ENCODE data around the gene NPAS2. TPM values are rescaled to one million over a fixed set of nuclear protein-coding genes. Genes with fewer than 3 reads are reported as not detected.

NPAS2 gene
- polyA plus RNA-seq, 1 of the 3 experiments (the other 2 are of a cell fraction): 58.5 TPM

DNA sequence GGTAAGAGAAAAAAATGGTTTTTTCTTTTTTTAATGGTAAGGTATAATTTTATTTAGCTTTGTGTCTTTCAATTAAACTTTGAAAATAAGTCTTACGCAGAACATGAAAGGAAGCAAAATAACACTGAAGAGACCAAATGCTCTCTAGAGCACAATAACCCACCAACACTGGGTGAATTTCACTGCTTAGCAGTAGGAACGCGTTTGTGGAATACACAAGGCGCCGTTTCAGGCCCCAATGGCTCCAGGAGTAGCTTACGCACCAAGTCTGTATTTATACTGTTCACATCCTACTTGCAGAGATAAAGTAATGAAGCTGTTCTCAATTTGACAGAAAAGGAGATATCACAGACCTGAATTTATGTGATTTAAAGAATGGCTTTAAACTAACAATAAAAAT is 205.6 kb downstream of the NPAS2 start (continued):
- TF ChIP-seq YY1 (IDR thresholded peaks at IDR 0.05; ENCODE audit: low read depth) (no peak), MXI1 (IDR thresholded peaks at IDR 0.05; ENCODE audit: low read depth, low read length) (no peak)

DNA sequence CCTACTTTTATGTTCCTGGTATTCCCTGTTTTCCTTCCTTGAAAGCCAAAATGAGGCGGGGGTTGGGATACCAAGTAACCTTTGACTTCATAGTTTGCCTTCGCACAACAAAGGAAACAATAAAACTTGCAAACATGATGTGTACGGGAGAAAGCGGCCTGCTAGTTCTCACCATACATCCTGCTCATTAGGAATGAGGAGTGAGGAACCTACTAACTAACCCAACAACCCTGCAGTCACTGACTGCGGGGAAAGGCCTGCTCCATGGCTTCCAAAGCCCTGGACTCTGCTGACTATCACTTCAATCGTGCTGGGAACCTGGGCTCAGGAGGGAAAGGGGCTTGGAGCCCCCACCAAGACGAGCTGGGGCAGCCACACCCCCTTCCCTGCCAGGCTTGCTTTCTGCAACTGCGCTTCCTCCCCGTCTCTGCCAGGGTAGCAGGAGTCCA is 206.3 kb downstream of the NPAS2 start:
- no peaks in the 10 kb centered on the region for H3F3A ChIP-seq (replicated peaks; ENCODE audit: insufficient read depth)
- H3K4me2 ChIP-seq: no peak overlapping the region
- no peak overlapping the region for H3K27ac ChIP-seq (ENCODE audit: low read depth in 2 of 2, low read length in 1 of 2)
- H3K9me3 ChIP-seq: no peaks in the 10 kb centered on the region
- H4K20me1 ChIP-seq (ENCODE audit: insufficient read depth): no peaks in the 10 kb centered on the region
- no peak overlapping the region for H2AFZ ChIP-seq (ENCODE audit: low read depth)
- peaks cover 0 to 5% of the 10 kb centered on the region in 2 experiments for H3K36me3 ChIP-seq (replicated peaks in 1 of 2; ENCODE audit: control insufficient read depth in 1 of 2, insufficient read depth in 2 of 2, low read length in 1 of 2)
- TF ChIP-seq TEAD4 (IDR thresholded peaks at IDR 0.05; ENCODE audit: borderline replicate concordance, insufficient read depth) (no peak), RCOR1 (IDR thresholded peaks at IDR 0.05; ENCODE audit: low read length) (no peak), EZH2phosphoT487 (IDR thresholded peaks at IDR 0.05; ENCODE audit: borderline replicate concordance, low read depth) (no peak), JUND (IDR thresholded peaks at IDR 0.05) (no peak), MXI1 (IDR thresholded peaks at IDR 0.05; ENCODE audit: low read depth, low read length) (no peak), GATA2 (CRISPR knock-in tag; IDR thresholded peaks at IDR 0.05) (no peak), FOXM1 (IDR thresholded peaks at IDR 0.05; ENCODE audit: low read depth) (no peak), EP300 (IDR thresholded peaks at IDR 0.05; ENCODE audit: borderline replicate concordance in 1 of 2, low read depth in 1 of 2, low read length in 1 of 2) (no peak), RAD21 (IDR thresholded peaks at IDR 0.05; ENCODE audit: low read length) (no peak), FOSL2 (IDR thresholded peaks at IDR 0.05; ENCODE audit: borderline replicate concordance, low read depth) (no peak), SMC3 (IDR thresholded peaks at IDR 0.05; ENCODE audit: low read depth, low read length) (no peak), MEF2A (IDR thresholded peaks at IDR 0.05; ENCODE audit: borderline replicate concordance, low read depth) (no peak)
- TF ChIP-seq, protein P1, sequence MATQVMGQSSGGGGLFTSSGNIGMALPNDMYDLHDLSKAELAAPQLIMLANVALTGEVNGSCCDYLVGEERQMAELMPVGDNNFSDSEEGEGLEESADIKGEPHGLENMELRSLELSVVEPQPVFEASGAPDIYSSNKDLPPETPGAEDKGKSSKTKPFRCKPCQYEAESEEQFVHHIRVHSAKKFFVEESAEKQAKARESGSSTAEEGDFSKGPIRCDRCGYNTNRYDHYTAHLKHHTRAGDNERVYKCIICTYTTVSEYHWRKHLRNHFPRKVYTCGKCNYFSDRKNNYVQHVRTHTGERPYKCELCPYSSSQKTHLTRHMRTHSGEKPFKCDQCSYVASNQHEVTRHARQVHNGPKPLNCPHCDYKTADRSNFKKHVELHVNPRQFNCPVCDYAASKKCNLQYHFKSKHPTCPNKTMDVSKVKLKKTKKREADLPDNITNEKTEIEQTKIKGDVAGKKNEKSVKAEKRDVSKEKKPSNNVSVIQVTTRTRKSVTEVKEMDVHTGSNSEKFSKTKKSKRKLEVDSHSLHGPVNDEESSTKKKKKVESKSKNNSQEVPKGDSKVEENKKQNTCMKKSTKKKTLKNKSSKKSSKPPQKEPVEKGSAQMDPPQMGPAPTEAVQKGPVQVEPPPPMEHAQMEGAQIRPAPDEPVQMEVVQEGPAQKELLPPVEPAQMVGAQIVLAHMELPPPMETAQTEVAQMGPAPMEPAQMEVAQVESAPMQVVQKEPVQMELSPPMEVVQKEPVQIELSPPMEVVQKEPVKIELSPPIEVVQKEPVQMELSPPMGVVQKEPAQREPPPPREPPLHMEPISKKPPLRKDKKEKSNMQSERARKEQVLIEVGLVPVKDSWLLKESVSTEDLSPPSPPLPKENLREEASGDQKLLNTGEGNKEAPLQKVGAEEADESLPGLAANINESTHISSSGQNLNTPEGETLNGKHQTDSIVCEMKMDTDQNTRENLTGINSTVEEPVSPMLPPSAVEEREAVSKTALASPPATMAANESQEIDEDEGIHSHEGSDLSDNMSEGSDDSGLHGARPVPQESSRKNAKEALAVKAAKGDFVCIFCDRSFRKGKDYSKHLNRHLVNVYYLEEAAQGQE (IDR thresholded peaks at IDR 0.05; ENCODE audit: low read depth, low read length): no peak
- TF ChIP-seq, protein P2, sequence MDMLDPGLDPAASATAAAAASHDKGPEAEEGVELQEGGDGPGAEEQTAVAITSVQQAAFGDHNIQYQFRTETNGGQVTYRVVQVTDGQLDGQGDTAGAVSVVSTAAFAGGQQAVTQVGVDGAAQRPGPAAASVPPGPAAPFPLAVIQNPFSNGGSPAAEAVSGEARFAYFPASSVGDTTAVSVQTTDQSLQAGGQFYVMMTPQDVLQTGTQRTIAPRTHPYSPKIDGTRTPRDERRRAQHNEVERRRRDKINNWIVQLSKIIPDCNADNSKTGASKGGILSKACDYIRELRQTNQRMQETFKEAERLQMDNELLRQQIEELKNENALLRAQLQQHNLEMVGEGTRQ (IDR thresholded peaks at IDR 0.05; ENCODE audit: borderline replicate concordance, low read depth, low read length): no peak
- TF ChIP-seq, protein P3, sequence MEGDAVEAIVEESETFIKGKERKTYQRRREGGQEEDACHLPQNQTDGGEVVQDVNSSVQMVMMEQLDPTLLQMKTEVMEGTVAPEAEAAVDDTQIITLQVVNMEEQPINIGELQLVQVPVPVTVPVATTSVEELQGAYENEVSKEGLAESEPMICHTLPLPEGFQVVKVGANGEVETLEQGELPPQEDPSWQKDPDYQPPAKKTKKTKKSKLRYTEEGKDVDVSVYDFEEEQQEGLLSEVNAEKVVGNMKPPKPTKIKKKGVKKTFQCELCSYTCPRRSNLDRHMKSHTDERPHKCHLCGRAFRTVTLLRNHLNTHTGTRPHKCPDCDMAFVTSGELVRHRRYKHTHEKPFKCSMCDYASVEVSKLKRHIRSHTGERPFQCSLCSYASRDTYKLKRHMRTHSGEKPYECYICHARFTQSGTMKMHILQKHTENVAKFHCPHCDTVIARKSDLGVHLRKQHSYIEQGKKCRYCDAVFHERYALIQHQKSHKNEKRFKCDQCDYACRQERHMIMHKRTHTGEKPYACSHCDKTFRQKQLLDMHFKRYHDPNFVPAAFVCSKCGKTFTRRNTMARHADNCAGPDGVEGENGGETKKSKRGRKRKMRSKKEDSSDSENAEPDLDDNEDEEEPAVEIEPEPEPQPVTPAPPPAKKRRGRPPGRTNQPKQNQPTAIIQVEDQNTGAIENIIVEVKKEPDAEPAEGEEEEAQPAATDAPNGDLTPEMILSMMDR (IDR thresholded peaks at IDR 0.05): no peak
- TF ChIP-seq, protein P4, sequence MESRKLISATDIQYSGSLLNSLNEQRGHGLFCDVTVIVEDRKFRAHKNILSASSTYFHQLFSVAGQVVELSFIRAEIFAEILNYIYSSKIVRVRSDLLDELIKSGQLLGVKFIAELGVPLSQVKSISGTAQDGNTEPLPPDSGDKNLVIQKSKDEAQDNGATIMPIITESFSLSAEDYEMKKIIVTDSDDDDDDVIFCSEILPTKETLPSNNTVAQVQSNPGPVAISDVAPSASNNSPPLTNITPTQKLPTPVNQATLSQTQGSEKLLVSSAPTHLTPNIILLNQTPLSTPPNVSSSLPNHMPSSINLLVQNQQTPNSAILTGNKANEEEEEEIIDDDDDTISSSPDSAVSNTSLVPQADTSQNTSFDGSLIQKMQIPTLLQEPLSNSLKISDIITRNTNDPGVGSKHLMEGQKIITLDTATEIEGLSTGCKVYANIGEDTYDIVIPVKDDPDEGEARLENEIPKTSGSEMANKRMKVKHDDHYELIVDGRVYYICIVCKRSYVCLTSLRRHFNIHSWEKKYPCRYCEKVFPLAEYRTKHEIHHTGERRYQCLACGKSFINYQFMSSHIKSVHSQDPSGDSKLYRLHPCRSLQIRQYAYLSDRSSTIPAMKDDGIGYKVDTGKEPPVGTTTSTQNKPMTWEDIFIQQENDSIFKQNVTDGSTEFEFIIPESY (IDR thresholded peaks at IDR 0.05; ENCODE audit: borderline replicate concordance, low read depth): no peak
- CTCF ChIA-PET: interaction anchor here (1.1 to 3.9 kb wide), 7 partner anchors 10 to 179 kb away, joined by 4 to 17 read pairs (median 11); no protein-coding TSS in a partner anchor
- H3K79me2 ChIP-seq (ENCODE audit: insufficient read depth): no peaks in the 10 kb centered on the region
- POLR2A ChIA-PET: interaction anchor here (1.3 kb wide), 1 partner anchor 24 kb away, joined by 3 read pairs; the partner anchor contains the start of gene RPL31
- H3K9me2 ChIP-seq: no peaks in the 10 kb centered on the region
- H3K27me3 ChIP-seq (ENCODE audit: insufficient read depth): no peaks in the 10 kb centered on the region
- 92% methylated on average over 7 of the region's 9 CpGs for WGBS (ENCODE audit: low lambda C conversion rate)
- H3K4me3 ChIP-seq (ENCODE audit: low read depth in 2 of 2, low read length in 1 of 2): no peak overlapping the region
- no peak for DNase-seq
- H3K9ac ChIP-seq: no peak overlapping the region
- no peaks in the 10 kb centered on the region; a peak in 1 of 4 replicates for H3K4me1 ChIP-seq (ENCODE audit: control insufficient read depth in 1 of 2, insufficient read depth in 2 of 2, low read depth in 1 of 2, low read length in 1 of 2)

All from SK-N-SH (cell line).